ENCODE data around the gene IVD.
A peak's percentile ranks its signal among the peaks of the same experiment; 100 is the strongest.
"Not testable (repeated sequence)": the region's sequence is repeated elsewhere in the genome, so short reads cannot be mapped to it uniquely, and the experiment has no call there.

Gene IVD

GRCh38 chr15:40452296-40453090, 46.9 kb downstream of the IVD start:
- Histone ChIP-seq H3K36me3 (replicated peaks) (no peaks in the 10 kb centered on the region), H3K27me3 (replicated peaks) (no peaks in the 10 kb centered on the region), H3K27ac (no peak overlapping the region), H3K4me3 (ENCODE audit: low read depth, low read length) (no peak overlapping the region)
- in situ Hi-C loops (cut with HindIII; ENCODE audit: low pct_ligation_motif_present, low sequenced_read_pairs): no loop called here
- DNase-seq: no peak
- no peak for TF ChIP-seq CTCF (IDR thresholded peaks at IDR 0.05; ENCODE audit: low read depth, low read length, missing control alignments)

- DNase-seq; H3K27me3 ChIP-seq (replicated peaks); H3K36me3 ChIP-seq (replicated peaks); H3K27ac ChIP-seq; H3K4me3 ChIP-seq (ENCODE audit: low read depth, low read length); in situ Hi-C loops (cut with HindIII; ENCODE audit: low pct_ligation_motif_present, low sequenced_read_pairs): not testable (repeated sequence)
Observed at GRCh38 chr15:40453941-40454340, 48.3 kb downstream of the IVD start.

GRCh38 chr15:40454904-40455391, 49.4 kb downstream of the IVD start:
- H3K36me3 ChIP-seq (replicated peaks): peaks cover 5% of the 10 kb centered on the region
- no peaks in the 10 kb centered on the region for H3K27me3 ChIP-seq (replicated peaks)
- in situ Hi-C loops (cut with HindIII; ENCODE audit: low pct_ligation_motif_present, low sequenced_read_pairs): no loop called here
- H3K27ac ChIP-seq: no peak overlapping the region
- no peak overlapping the region for H3K4me3 ChIP-seq (ENCODE audit: low read depth, low read length)
- no peak for TF ChIP-seq CTCF (IDR thresholded peaks at IDR 0.05; ENCODE audit: low read depth, low read length, missing control alignments)
- peak; percentile 37 for DNase-seq

- peaks cover 9% of the 10 kb centered on the region for H3K36me3 ChIP-seq (replicated peaks)
- H3K27me3 ChIP-seq (replicated peaks): no peaks in the 10 kb centered on the region
- H3K4me3 ChIP-seq (ENCODE audit: low read depth, low read length): no peak overlapping the region
- DNase-seq: no peak
- no peak for TF ChIP-seq CTCF (IDR thresholded peaks at IDR 0.05; ENCODE audit: low read depth, low read length, missing control alignments)
- in situ Hi-C loops (cut with HindIII; ENCODE audit: low pct_ligation_motif_present, low sequenced_read_pairs): no loop called here
- no peak overlapping the region for H3K27ac ChIP-seq
Observed at GRCh38 chr15:40456299-40456712, 50.7 kb downstream of the IVD start.

- no peaks in the 10 kb centered on the region for H3K27me3 ChIP-seq (replicated peaks)
- in situ Hi-C loops (cut with HindIII; ENCODE audit: low pct_ligation_motif_present, low sequenced_read_pairs): no loop called here
- H3K36me3 ChIP-seq (replicated peaks): peaks cover 9% of the 10 kb centered on the region
- H3K27ac ChIP-seq: no peak overlapping the region
- TF ChIP-seq CTCF (IDR thresholded peaks at IDR 0.05; ENCODE audit: low read depth, low read length, missing control alignments): no peak
- DNase-seq: no peak
- H3K4me3 ChIP-seq (ENCODE audit: low read depth, low read length): no peak overlapping the region
Observed at GRCh38 chr15:40456738-40457137, 51.1 kb downstream of the IVD start.

GRCh38 chr15:40458495-40459371, 53.1 kb downstream of the IVD start:
- in situ Hi-C loops (cut with HindIII; ENCODE audit: low pct_ligation_motif_present, low sequenced_read_pairs): no loop called here
- no peak for TF ChIP-seq CTCF (IDR thresholded peaks at IDR 0.05; ENCODE audit: low read depth, low read length, missing control alignments)
- Histone ChIP-seq H3K27me3 (replicated peaks) (no peaks in the 10 kb centered on the region), H3K4me3 (ENCODE audit: low read depth, low read length) (no peak overlapping the region), H3K27ac (no peak overlapping the region), H3K36me3 (replicated peaks) (peaks cover 22% of the 10 kb centered on the region)
- DNase-seq: no peak
